HG03521 (cell line): ENCODE data around the gene EXOC3L4.
A peak's percentile ranks its signal among the peaks of the same experiment; 100 is the strongest.

Experiments used
- ATAC-seq: cut with Tn5 transposase; IDR thresholded peaks from one replicate; pipeline ENCODE4 v1.9.1; 2021; ENCODE audit warnings: mild to moderate bottlenecking, moderate library complexity; ENCODE audit not compliant: unreplicated experiment

The EXOC3L4 gene

DNA sequence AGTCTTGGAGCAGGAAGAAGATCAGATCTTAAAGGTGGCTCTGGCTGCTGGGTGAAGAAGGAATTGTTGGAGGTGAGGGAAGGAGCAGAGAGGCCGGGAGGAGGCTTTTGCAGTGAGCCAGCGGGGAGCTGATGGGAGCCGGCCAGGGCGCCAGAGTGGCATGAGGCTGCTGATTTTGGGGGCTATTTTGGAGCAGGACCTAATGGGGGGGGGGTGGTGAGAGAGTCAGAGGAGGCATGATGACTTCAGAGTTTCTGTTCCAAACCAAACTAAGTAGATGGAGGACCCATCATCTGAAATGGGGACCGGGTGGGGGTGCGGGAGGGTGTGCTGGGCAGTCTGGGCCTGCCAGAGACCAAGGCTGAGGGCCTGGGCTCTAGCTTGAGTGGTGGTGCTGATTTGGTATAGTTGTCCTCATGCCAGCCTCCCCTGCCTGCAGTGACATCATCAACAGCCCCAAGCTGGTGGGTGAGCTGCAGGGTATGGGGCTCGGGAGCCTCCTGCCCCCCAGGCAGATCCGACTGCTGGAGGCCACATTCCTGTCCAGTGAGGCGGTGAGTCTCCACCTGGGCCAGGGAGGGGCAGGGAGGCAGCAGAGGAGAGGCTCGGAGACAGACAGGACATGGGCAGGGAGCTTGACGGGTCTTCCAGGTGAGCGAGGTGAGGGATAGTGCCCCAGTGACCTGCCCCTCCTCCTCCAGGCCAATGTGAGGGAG is 34.9 kb downstream of the EXOC3L4 start:
- no peak for ATAC-seq

DNA sequence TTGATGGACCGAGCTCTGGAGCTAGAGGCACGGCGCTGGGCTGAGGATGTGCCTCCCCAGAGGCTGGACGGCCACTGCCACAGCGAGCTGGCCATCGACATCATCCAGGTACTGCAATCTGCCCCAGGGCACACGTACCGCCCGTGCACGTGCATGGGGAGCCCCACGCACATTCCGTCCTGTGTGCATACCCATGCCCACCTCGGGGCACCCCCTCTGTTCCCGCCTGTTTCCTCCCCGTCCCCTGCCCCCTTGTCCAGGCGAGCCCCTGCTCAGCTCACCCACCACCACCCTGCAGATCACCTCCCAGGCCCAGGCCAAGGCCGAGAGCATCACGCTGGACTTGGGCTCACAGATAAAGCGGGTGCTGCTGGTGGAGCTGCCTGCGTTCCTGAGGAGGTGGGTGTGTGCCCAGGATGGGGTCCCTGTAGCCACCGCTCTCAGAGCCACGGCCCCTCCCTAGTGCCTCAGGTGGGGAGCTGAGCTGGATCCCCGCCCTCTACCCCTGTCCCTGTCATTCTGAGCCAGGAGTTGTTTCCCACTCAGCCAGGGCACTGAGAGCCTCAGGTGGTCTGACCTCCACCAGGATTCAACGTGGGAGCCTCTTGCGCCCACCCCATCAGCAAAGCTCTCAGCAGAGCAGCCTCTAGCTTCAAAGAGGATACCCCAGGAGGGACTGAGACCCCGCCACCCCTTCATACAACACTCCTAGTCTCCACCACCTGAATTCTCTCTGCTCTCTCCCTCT is 35.7 kb downstream of the EXOC3L4 start:
- ATAC-seq = no peak

DNA sequence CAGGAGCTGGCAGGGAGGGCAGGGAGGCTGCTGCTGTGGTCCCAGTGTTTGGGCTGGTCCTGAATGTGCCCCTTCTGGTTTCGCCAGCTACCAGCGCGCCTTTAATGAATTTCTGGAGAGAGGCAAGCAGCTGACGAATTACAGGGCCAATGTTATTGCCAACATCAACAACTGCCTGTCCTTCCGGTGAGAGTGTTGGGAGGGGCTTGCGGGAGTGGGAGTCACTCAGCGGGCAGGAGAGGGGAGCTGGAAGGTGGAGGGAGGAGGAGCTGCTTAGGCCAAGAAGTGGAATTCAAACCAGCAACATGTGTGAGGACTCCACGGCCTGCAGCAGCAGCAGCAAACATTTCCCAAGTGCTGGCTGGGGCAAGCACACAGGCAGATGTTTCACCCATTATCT is 36.4 kb downstream of the EXOC3L4 start:
- no peak for ATAC-seq

DNA sequence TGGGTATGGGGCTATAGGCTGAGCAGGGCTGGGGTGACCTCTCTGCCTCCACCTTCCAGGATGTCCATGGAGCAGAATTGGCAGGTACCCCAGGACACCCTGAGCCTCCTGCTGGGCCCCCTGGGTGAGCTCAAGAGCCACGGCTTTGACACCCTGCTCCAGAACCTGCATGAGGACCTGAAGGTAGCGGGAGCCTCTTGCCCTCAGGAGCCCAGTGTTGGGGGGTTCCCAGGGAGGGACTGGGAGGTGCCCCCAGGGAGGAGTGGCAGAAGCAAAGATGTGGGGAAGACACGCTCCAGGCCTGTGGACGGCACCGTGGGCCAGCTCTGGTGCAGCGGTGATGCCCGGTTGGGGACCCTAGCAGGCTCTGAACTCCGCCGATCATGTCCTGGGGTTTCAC is 37.1 kb downstream of the EXOC3L4 start:
- no peak for ATAC-seq

DNA sequence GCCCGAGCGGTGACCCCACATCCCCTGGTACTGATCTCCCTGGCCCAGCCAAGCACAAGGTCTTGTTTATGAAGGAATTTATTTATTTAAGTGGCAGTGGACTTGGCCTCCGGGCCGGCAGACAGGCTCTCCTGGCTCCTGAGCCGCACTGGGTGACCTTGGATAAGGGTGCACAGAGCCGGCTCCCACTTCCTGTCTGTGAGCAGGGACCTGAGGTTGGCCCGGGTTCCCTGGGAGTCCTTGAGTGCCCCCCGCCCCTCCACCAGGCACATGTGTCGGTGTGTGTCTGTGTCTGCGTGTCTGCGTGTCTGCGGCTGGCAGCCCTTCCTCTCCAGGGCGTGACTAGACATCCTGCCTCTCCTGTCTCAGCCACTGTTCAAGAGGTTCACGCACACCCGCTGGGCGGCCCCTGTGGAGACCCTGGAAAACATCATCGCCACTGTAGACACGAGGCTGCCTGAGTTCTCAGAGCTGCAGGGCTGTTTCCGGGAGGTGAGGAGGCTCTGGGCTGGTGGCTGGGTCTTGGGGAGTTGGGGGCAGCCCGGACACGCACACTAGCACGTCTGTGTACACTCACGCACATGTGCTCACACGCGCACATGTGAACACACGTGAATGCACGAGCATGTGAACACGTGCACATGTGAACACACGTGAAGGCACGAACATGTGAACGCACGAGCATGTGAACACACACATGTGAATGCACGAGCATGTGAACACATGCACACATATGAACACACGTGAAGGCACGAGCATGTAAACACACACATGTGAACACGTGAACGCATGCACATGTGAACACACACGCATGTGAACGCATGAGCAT is 38.1 kb downstream of the EXOC3L4 start:
- ATAC-seq = no peak

DNA sequence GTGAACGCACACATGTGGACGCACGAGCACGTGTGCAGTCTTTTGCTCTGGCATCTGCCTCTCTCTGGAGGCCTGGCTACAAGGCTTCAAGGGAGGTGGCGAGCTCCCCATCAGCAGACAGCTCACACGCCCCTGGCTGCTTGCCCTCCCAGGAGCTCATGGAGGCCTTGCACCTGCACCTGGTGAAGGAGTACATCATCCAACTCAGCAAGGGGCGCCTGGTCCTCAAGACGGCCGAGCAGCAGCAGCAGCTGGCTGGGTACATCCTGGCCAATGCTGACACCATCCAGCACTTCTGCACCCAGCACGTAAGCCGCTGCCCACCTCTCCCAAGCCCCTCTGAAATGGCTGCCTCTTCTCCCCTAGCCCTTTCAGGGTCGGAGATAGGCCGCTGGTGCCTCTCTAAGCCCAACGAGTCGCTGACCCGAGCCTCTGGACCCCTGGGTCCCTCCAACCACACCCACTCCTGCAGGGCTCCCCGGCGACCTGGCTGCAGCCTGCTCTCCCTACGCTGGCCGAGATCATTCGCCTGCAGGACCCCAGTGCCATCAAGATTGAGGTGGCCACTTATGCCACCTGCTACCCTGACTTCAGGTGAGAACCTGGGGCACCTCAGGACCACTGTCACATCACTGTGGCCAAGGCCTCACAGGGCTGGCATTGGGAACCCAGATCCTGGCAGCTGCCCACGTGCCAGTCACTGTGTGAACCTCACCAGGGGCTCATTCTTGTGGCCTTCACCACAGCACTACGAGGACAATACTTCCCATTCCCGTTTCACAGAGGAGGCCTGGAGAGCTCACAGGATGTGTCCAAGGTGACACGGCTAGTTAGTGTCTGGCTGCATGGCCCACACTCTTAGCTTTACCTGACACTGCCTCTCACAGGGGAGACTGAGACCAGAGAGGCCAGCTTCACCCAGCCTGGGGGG is 39.0 kb downstream of the EXOC3L4 start:
- no peak for ATAC-seq

DNA sequence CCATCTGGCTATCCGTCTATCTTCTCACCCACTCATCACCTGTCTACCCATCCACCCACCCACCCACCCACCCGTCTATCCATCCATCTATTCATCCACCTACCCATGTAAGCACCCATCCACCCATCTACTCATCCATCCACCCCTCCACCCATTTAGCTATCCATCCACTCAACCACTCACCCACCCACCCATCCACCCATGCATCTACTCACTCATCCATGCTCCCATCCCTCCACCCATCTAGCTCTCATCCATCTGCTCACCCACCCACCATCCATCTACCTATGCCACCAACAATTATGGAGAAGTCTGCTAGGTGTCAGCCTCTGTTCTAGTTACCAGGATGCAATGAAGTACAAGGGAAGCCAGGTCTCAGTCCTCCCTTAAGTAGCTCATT is 39.9 kb downstream of the EXOC3L4 start:
- ATAC-seq = no peak

DNA sequence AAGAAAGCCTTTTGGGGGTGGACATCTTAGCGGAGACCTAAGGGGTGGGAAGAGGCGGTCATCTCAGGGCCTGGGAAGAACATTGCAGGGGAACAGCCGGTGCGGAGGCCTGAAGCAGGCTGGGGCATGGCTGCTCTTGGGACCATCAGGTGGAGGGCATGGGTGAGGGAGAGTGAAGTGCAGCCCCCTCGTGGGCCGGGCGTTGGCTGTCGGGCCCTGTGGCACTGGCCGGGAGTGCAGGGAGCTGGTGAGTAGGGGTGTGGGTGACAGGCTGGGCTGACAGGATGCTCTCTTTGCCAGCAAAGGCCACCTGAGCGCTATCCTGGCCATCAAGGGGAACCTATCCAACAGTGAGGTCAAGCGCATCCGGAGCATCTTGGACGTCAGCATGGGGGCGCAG is 40.4 kb downstream of the EXOC3L4 start:
- ATAC-seq = no peak

DNA sequence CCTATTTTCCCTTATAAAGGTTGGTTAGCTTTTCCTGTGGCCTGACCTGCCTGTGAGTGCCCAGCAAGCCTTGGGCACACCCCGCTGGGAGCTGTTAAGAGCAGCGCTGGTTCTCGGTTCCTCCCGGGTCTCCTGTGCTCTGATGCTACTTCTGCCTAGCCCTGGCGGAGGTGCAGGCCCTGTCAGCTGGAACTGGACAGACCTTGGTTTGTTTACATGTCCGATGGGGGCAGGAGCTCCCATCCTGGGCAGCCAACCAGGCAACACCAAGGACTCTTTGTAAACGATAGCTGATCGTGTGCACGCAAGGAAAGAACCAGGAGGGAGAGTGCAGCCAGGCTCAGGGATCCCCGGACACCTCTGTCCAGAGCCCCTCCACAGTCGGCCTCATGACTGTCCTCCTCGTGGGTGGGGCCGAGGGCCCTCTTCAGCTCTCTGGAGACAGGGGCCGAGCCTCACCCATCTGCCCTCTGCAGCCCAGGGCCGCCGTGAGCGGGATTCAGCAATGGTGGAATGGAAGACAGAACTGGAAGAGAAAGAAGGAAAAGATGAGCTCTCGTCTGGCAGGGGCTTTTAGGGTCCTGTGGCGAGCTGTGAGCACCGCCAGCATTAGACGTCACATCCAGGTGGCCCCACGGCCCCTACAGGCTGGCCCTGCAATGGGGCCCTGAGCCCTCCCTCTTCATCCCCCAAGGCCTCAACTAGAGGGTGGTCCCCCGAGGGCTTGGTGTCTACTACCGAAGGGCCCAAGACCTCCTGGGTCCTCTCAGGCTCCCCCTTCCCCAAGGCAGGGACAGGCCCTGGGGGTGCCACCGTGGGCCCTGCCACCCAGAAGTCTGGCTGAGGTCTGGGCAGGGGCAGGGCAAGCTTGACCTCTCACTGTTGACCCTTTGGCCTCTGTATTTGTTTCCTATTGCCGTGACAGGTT is 41.1 kb downstream of the EXOC3L4 start:
- no peak for ATAC-seq

DNA sequence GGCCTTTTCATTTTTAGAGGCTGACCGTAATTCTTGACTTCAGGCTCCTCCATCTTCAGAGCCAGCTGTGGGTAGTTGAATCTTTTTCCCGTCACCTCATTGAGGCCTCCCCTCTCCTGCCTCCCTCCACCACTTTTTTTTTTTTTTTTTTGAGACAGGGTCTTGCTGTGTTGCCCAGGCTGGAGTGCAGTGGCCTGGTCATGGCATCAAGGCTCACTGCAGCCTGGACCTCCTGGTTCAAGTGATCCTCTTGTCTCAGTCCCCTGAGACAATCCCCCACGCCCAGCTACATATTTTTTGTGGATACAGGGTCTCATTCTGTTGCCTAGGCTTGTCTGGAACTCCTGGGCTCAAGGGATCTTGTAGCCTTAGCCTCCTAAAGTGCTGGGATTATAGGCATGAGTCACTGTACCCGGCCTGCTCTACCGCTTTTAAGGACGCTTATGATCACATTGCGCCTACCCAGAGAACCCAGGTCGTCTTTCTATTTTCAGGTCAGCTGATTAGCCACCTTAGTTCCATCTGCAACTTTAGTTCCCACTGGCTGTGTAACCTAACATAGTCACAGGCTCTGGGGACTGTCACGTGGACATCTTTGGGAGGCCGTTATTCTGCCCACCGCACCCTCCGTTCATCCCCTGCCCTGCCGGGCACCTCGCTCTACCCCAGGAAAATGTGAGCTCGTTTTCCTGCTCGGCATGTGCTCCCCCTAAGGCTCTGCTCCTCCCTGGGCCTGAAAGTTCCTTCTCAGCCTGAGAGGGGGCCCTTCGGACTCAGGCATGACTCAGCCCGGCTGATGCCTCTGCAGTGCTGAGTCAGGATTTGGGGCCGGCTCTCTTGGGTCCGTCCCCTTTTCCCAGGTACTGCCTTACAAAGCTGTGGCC is 42.1 kb downstream of the EXOC3L4 start:
- ATAC-seq = no peak

DNA sequence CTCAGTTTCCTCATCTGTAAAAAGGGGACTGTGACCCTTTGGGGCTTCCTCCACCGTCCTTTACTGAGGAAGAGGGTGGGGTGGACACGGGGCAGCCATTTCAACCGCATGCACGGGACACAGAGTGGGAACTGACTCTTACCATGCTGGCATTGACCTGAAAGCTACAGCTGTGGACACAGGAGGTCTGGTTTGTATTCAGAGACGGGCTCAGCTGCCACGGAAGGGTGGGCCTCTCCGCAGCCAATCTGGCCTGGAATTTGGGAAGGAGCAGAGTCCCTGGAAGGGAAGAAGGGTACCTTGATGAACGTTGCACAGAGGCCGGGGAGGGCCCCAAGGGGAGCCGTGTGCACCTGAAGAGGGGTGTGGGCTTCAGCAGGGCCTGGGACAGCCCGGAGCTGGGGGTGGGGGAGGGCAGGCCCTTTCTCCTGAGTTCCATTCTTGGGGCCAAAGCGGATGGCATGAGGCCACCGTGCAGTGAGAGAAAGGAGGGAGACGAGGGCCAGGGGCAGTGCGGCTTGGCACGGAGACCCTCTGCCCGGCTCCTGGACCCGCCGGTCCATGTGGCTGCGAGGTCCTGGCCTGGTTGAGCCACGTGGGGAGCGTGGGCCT is 43.3 kb downstream of the EXOC3L4 start:
- ATAC-seq = no peak

DNA sequence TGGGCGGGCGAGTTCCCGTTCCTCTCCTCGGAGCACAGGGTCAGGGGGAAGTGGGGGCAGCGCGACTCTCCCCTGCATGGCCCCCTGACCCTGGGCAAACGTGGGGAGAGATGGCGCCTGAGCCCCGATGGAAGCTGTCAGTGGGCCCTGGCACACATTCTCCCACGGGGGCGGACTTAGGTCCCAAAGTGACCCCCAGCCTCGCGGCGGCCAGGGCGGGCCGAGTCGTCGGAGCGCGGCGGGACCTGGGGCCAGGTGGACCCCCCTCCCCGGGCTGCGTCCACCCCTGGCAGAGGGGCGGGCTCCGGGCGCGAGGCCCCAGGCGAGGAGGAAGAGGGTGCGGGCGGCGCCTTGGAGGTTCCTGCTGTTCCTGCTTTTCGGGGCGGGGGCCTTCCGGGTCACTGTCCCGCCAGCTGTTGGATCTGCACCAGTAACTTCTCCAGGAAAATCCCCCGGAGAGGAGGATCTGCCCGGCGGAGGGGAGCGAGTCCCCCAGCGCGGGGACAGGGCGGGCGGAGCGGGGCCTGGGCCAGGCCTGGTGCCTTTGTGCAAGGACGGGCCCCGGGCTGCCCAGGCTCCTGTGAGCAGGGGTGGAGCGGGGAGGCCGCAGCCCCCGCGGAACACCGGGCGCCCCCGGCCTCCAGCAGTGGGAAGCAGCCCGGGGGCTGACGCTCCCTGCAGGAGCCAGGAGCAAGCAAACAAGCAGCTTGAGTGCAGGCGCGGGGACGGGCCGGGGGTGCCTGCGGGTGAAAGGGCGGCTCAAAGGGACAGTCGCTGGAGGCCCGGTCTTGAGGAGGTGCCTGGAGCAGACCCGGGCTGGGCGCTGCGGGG is 44.0 kb downstream of the EXOC3L4 start:
- ATAC-seq = no peak

DNA sequence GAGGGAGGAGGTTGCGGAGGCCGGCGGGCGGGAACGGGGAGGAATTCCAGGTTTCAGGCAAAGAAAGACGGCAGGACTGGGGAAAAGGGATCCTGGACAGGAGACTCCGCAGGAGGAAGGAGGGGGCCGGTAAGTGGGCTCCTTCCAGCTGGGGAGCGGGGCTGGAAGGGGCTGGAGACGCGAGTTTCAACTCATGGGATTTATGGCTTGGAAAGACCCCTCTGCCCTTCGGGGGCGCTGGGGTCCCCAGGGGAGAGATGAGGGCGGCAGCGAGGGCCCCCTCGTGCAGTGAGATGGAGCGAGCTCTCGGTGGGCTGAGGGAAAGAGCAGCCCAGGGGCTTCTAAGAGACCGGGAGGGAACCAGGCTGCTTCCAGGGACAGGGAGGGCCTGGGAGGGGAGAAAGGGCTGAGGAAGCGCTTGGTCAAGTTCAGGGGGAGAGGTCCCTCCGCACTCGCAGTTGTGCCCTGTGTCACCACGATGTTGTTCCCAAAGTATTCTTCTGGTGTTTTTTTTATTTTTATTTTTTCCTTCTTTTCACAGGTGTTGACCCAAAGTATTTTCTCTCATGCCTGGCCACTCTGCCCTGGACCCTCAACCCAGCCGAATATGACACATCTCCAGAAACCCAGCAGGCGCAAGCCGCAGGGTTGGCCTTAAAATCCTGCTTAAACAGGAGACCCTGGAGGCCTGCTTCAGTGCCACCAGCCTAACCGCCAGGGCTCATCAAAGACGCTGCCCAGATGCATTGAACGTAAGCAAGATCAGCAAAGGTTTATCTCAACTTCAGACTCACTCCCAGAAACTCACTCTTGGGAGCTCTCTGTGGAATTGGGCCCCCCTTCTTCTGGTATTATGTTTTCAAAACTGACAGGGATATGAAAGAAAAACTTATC is 44.9 kb downstream of the EXOC3L4 start:
- ATAC-seq = no peak

DNA sequence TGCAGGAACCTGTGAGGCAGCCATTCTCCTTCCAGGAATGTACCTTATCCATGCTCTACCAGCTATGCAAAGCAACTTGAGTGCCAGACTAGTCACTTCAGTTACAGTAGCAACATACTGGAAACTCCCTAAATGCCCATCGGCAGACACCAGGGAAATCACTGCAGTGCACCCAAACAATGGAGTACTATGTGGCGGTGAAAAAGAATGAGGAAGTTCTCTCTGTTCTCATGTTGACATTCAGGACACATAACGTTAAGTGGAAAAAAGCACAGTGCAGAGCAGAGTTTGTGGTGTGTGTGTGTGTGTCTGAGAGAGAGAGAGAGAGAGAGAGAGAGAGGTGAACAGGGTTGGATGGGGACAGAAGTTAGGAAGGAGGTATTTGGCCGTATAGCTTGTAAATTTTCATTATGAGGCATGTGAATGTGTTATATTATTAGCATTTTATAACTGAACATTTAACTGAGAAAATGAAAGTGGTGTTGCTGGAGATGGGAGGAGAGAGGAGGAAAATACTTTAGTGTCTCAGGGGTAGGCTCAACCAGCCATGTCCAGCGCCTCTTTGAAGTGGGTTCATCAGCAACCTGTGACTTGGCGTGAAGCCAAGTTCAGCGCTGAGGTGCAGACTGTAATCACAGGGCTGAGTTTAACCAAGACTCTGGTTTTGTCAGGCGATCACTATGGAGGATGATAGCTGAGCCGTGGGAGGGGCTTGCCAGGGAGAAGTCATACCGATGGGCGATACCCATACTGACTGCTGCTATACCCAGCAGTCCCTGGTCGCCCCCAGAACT is 46.0 kb downstream of the EXOC3L4 start:
- peak; percentile 52 for ATAC-seq

DNA sequence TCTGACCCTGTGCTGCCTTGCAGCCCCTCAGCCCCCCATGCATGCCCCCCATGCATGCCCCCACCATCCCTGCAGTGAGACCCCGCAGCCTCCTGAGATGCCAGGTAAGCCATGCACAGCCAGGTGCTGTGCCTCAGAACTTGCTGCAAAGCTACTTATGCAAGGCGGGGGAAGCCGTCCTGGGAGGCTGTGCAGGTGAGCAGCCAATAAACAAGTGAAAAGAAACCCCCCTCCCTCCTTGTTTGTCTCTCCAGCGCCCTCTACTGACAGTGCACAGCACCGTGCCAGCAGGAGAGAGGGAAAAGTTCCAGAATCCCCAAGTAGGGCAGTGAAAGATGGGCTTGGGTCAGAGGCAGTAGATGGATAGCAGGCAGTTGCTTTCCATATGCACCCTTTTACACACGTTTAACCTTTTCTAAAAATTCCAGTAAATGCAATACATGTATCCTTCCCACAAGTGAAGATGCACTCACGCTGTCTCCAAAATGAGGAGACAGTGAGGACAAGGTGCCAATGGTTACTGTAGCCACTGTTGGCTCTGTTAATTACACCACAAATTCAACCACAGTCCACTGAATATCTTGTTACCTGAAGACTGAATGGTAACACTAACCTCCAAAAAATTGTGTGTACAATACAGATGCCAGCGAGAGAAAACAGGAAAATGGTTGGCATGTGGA is 46.7 kb downstream of the EXOC3L4 start:
- no peak for ATAC-seq
